Activated T-helper 1 cell treated with Interleukin-2 at 50 U/mL for 16 hours (primary cell): ENCODE results near the gene YIPF5.

Experiments used
- DNase-seq: peaks from one replicate; pipeline ENCODE4 v3.0.0-alpha.2; 2020; ENCODE audit warnings: low read depth

The YIPF5 gene

GRCh38 chr5:144179226-144179625, 8.8 kb upstream of the YIPF5 start:
- DNase-seq, result no peak

GRCh38 chr5:144177548-144177947, 7.1 kb upstream of the YIPF5 start:
- no peak for DNase-seq

- no peak for DNase-seq
These were observed 3.3 kb upstream of the YIPF5 start for GRCh38 chr5:144173766-144174165.

- no peak for DNase-seq
These were observed 569 bp downstream of the YIPF5 start for GRCh38 chr5:144169904-144170275.

GRCh38 chr5:144167998-144168397, 2.5 kb downstream of the YIPF5 start:
- no peak for DNase-seq

GRCh38 chr5:144166696-144167095, 3.8 kb downstream of the YIPF5 start:
- no peak for DNase-seq

GRCh38 chr5:144162686-144163085, 7.8 kb downstream of the YIPF5 start:
- no peak for DNase-seq

- DNase-seq, result no peak
These were observed 13.7 kb downstream of the YIPF5 start for GRCh38 chr5:144156767-144157171.

GRCh38 chr5:144151026-144151425, 19.4 kb downstream of the YIPF5 start:
- DNase-seq, result no peak

GRCh38 chr5:144144956-144145751, 25.3 kb downstream of the YIPF5 start:
- no peak for DNase-seq

- DNase-seq, result no peak
These were observed 26.8 kb downstream of the YIPF5 start for GRCh38 chr5:144143625-144144024.

GRCh38 chr5:144142824-144143162, 27.7 kb downstream of the YIPF5 start:
- DNase-seq, result no peak

GRCh38 chr5:144142139-144142823, 28.2 kb downstream of the YIPF5 start:
- DNase-seq, result no peak

GRCh38 chr5:144141585-144141984, 28.9 kb downstream of the YIPF5 start:
- DNase-seq, result no peak

GRCh38 chr5:144139586-144139985, 30.9 kb downstream of the YIPF5 start:
- no peak for DNase-seq

GRCh38 chr5:144135113-144135762, 35.2 kb downstream of the YIPF5 start:
- DNase-seq, result no peak

- no peak for DNase-seq
These were observed 36.1 kb downstream of the YIPF5 start for GRCh38 chr5:144134194-144134826.

- DNase-seq, result no peak
These were observed 37.3 kb downstream of the YIPF5 start for GRCh38 chr5:144133050-144133633.

GRCh38 chr5:144131261-144131660, 39.2 kb downstream of the YIPF5 start:
- DNase-seq, result no peak

- no peak for DNase-seq
These were observed 40.2 kb downstream of the YIPF5 start for GRCh38 chr5:144130306-144130705.

- DNase-seq, result no peak
These were observed 41.6 kb downstream of the YIPF5 start for GRCh38 chr5:144128844-144129243.

GRCh38 chr5:144126707-144127106, 43.8 kb downstream of the YIPF5 start:
- no peak for DNase-seq
